ENCODE data around the gene CYTH3. TPM values are rescaled to one million over a fixed set of nuclear protein-coding genes. Genes with fewer than 3 reads are reported as not detected.

The CYTH3 gene
- total RNA-seq, 2 experiments from 2014 or later, result 1.9 to 2.3 TPM

- no peaks in the 10 kb centered on the region for H3K9me3 Mint-ChIP-seq (ENCODE audit: insufficient read depth)
- H3K4me1 Mint-ChIP-seq (ENCODE audit: low read depth), result no peaks in the 10 kb centered on the region
- DNase-seq, result no peak
- no peak overlapping the region for H3K4me3 Mint-ChIP-seq
- H3K27ac Mint-ChIP-seq, result no peak overlapping the region
- ATAC-seq, result no peak
- ChIA-PET CTCF (no interaction called here), POLR2A (no interaction called here)
- H3K36me3 Mint-ChIP-seq (ENCODE audit: low read depth), result no peaks in the 10 kb centered on the region
- H3K27me3 Mint-ChIP-seq (ENCODE audit: low read depth), result no peaks in the 10 kb centered on the region
Observed at GRCh38 chr7:6178298-6179029, 94.0 kb downstream of the CYTH3 start.

DNA sequence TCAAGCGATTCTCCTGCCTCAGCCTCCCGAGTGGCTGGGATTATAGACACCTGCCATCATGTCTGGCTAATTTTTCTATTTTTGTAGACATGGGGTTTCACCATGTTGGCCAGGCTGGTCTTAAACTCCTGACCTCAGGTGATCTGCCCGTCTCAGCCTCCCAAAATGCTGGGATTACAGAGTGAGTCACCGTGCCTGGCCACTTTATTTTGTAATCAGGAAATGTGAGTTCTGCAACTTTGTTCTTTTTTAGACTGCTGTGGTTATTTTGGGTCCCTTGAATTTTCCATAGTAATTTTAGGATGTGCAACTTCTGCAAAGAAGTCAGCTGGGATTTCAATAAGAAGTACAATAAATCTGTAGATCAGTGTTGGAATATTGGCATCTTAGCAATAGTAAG lies 96.8 kb downstream of the CYTH3 start:
- CTCF ChIA-PET, result no interaction called here
- Mint-ChIP-seq H3K27ac (no peak overlapping the region), H3K36me3 (ENCODE audit: low read depth) (no peaks in the 10 kb centered on the region), H3K4me3 (no peak overlapping the region), H3K27me3 (ENCODE audit: low read depth) (no peaks in the 10 kb centered on the region), H3K9me3 (ENCODE audit: insufficient read depth) (no peaks in the 10 kb centered on the region), H3K4me1 (ENCODE audit: low read depth) (no peaks in the 10 kb centered on the region)
- POLR2A ChIA-PET, result no interaction called here
- no peak for DNase-seq
- no peak for ATAC-seq

- DNase-seq, result no peak
- no peaks in the 10 kb centered on the region for H3K36me3 Mint-ChIP-seq (ENCODE audit: low read depth)
- H3K27ac Mint-ChIP-seq, result no peak overlapping the region
- no peaks in the 10 kb centered on the region for H3K4me1 Mint-ChIP-seq (ENCODE audit: low read depth)
- H3K9me3 Mint-ChIP-seq (ENCODE audit: insufficient read depth), result no peaks in the 10 kb centered on the region
- ChIA-PET POLR2A (no interaction called here), CTCF (no interaction called here)
- H3K27me3 Mint-ChIP-seq (ENCODE audit: low read depth), result no peaks in the 10 kb centered on the region
- ATAC-seq, result no peak
- H3K4me3 Mint-ChIP-seq, result no peak overlapping the region
Observed at GRCh38 chr7:6172910-6173295, 99.5 kb downstream of the CYTH3 start.

GRCh38 chr7:6172224-6172909 lies 100.1 kb downstream of the CYTH3 start:
- no peak for ATAC-seq
- H3K9me3 Mint-ChIP-seq (ENCODE audit: insufficient read depth), result no peaks in the 10 kb centered on the region
- no peaks in the 10 kb centered on the region for H3K36me3 Mint-ChIP-seq (ENCODE audit: low read depth)
- no peaks in the 10 kb centered on the region for H3K4me1 Mint-ChIP-seq (ENCODE audit: low read depth)
- ChIA-PET POLR2A (no interaction called here), CTCF (no interaction called here)
- H3K27ac Mint-ChIP-seq, result no peak overlapping the region
- DNase-seq, result no peak
- no peaks in the 10 kb centered on the region for H3K27me3 Mint-ChIP-seq (ENCODE audit: low read depth)
- H3K4me3 Mint-ChIP-seq, result no peak overlapping the region

GRCh38 chr7:6171532-6172223 lies 100.7 kb downstream of the CYTH3 start:
- Mint-ChIP-seq H3K9me3 (ENCODE audit: insufficient read depth) (no peaks in the 10 kb centered on the region), H3K27me3 (ENCODE audit: low read depth) (no peaks in the 10 kb centered on the region), H3K27ac (no peak overlapping the region), H3K4me3 (no peak overlapping the region), H3K36me3 (ENCODE audit: low read depth) (no peaks in the 10 kb centered on the region), H3K4me1 (ENCODE audit: low read depth) (no peaks in the 10 kb centered on the region)
- POLR2A ChIA-PET, result no interaction called here
- DNase-seq, result no peak
- CTCF ChIA-PET, result no interaction called here
- ATAC-seq, result no peak

DNA sequence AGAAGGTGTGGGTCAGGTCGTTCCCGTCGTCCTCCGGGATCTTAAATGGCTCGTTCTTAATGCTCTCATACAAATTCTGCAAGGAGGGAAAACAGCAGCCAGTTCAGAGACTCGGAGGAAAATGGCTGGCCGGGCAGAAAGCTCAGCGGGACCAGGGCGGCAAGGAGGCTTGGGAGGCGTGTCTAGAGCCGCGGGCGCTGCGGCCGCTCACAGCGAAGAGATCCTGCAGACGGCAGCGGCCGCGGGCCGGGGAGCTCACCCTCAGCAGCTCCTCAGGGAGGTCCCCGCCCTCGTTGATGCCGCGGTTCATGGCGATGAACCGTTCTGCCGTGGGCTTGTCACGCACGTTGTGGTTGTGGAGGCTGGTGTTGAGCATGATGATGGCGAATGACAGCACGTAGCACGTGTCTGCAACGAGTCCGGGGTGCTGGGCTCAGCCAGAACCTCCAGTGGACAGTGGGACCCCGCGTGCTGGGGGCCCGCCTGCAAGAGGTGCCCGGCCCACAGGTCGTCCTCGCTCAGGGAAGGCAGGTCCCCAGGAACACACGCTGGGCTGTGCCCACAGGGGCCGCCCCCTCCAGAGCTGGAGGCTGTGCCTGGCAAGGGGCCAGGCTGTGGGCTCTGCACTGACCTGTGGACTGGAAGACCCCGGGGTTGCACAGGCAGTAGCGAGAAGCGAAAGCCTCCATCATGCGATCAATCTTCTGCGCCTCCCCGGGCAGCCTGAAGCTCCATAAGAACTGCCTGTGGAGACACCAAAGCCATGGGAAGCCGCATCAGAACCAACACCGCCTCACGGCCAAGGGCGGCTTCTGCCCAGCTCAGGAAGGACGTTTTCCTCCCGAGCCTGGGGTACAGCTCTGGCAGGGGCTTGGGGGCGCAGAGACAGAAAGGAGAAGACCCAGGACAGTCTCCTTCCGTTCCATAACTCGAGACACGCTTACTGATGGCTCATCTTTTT lies 101.6 kb downstream of the CYTH3 start:
- DNase-seq (no peak), ATAC-seq (no peak)
- no peaks in the 10 kb centered on the region for H3K9me3 Mint-ChIP-seq (ENCODE audit: insufficient read depth)
- H3K4me1 Mint-ChIP-seq (ENCODE audit: low read depth), result no peaks in the 10 kb centered on the region
- ChIA-PET CTCF (no interaction called here), POLR2A (no interaction called here)
- no peak overlapping the region for H3K4me3 Mint-ChIP-seq
- H3K36me3 Mint-ChIP-seq (ENCODE audit: low read depth), result no peaks in the 10 kb centered on the region
- H3K27me3 Mint-ChIP-seq (ENCODE audit: low read depth), result no peaks in the 10 kb centered on the region
- H3K27ac Mint-ChIP-seq, result no peak overlapping the region

GRCh38 chr7:6169805-6170520 lies 102.5 kb downstream of the CYTH3 start:
- H3K9me3 Mint-ChIP-seq (ENCODE audit: insufficient read depth), result no peaks in the 10 kb centered on the region
- no peaks in the 10 kb centered on the region for H3K36me3 Mint-ChIP-seq (ENCODE audit: low read depth)
- no peaks in the 10 kb centered on the region for H3K27me3 Mint-ChIP-seq (ENCODE audit: low read depth)
- ATAC-seq (no peak), DNase-seq (no peak)
- H3K4me1 Mint-ChIP-seq (ENCODE audit: low read depth), result no peaks in the 10 kb centered on the region
- ChIA-PET CTCF (no interaction called here), POLR2A (no interaction called here)
- no peak overlapping the region for H3K27ac Mint-ChIP-seq
- H3K4me3 Mint-ChIP-seq, result no peak overlapping the region

DNA sequence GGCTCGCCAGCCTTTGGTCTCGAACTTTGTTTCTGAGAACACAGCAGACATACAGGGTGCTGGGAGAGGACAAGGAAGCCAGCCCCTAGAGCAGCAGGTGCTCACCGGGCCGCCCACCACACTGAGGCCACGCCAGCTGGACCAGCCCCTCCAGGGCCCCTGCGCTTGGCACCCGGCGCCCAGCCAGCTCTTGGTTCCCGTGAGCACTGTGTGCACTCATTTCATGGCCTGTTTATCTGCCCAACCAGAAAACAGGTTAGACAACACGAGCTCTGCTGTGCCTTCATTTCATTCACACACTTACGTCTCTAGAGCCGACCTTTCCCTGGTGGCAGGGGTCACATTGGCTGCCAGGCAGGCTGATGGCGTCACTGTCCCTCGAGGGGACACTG lies 104.0 kb downstream of the CYTH3 start:
- Mint-ChIP-seq H3K27ac (no peak overlapping the region), H3K4me3 (no peak overlapping the region), H3K36me3 (ENCODE audit: low read depth) (no peaks in the 10 kb centered on the region), H3K4me1 (ENCODE audit: low read depth) (no peaks in the 10 kb centered on the region), H3K27me3 (ENCODE audit: low read depth) (no peaks in the 10 kb centered on the region), H3K9me3 (ENCODE audit: insufficient read depth) (no peaks in the 10 kb centered on the region)
- CTCF ChIA-PET, result interaction anchor here (0.9 kb wide), 1 partner anchor 15 kb away, joined by 3 read pairs; no protein-coding TSS in a partner anchor
- POLR2A ChIA-PET, result no interaction called here
- ATAC-seq, result no peak
- DNase-seq, result no peak

- H3K27ac Mint-ChIP-seq, result no peak overlapping the region
- no peak for ATAC-seq
- no peaks in the 10 kb centered on the region for H3K36me3 Mint-ChIP-seq (ENCODE audit: low read depth)
- ChIA-PET POLR2A (no interaction called here), CTCF (interaction anchor here (0.9 kb wide), 1 partner anchor 16 kb away, joined by 3 read pairs; no protein-coding TSS in a partner anchor)
- DNase-seq, result no peak
- no peaks in the 10 kb centered on the region for H3K9me3 Mint-ChIP-seq (ENCODE audit: insufficient read depth)
- H3K4me3 Mint-ChIP-seq, result no peak overlapping the region
- H3K4me1 Mint-ChIP-seq (ENCODE audit: low read depth), result peaks cover 4% of the 10 kb centered on the region
- no peaks in the 10 kb centered on the region for H3K27me3 Mint-ChIP-seq (ENCODE audit: low read depth)
Observed at GRCh38 chr7:6167587-6168476, 104.6 kb downstream of the CYTH3 start.

- POLR2A ChIA-PET, result no interaction called here
- ATAC-seq (no peak), DNase-seq (no peak)
- H3K27me3 Mint-ChIP-seq (ENCODE audit: low read depth), result no peaks in the 10 kb centered on the region
- no peak overlapping the region for H3K27ac Mint-ChIP-seq
- H3K36me3 Mint-ChIP-seq (ENCODE audit: low read depth), result no peaks in the 10 kb centered on the region
- no peak overlapping the region for H3K4me3 Mint-ChIP-seq
- CTCF ChIA-PET, result no interaction called here
- peaks cover 11% of the 10 kb centered on the region for H3K4me1 Mint-ChIP-seq (ENCODE audit: low read depth)
- no peaks in the 10 kb centered on the region for H3K9me3 Mint-ChIP-seq (ENCODE audit: insufficient read depth)
Observed at GRCh38 chr7:6167004-6167551, 105.3 kb downstream of the CYTH3 start.

Measured in activated CD8-positive, alpha-beta T cell treated with anti-CD3 and anti-CD28 coated beads, Interleukin-2, amount 10 ng/mL, durations not matched to agents 7 days and 5 days (primary cell).